HT1080 (cell line): ENCODE data around the gene MYO6. TPM values are rescaled to one million over a fixed set of nuclear protein-coding genes. Genes with fewer than 3 reads are reported as not detected.
A peak's percentile ranks its signal among the peaks of the same experiment; 100 is the strongest.

Experiments used
- DNase-seq: peaks from one replicate; pipeline ENCODE4 v3.0.0-alpha.2; 2015; ENCODE audit warnings: low read depth
- total RNA-seq: library from RNA; depleted of rRNA; stranded (reverse); fragments of >200 nt; shearing (Covaris generic); gene quantifications from 2 replicates; pipeline ENCODE4 v1.2.3, GENCODE V29; 2014

Gene MYO6
- total RNA-seq, 1 experiment from 2014 or later, result 6.4 TPM

DNA sequence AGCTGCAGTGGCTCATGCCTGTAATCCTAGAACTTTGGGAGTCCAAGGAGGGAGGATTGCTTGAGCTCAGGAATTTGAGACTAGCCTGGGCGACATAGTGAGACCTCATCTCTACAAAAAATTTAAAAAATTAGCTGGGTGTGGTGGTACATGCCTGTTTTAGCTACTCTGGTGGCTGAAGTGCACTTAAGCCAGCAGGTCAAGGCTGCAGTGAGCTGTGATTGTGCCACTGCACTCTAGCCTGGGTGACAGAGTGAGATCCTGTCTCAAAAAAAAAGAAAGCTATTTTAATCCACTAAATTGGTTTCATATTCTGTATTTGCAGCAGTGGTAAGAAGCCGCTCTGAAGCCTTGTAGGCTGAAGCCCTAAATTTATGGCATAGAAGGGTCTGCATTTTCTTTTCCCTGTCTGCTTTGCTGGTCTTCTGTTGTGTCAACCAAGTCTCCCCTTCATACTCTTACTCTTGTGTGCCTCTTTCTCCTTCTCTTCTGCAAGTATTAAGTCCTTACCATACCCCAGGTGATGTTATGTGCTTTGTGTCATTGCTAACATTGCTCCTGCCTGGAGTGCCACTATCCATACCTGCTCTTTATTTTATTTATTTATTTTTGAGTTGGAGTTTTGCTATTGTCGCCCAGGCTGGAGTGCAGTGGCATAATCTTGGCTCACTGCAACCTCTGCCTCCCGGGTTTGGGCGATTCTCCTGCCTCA, 70.9 kb downstream of the MYO6 start:
- no peak for DNase-seq

DNA sequence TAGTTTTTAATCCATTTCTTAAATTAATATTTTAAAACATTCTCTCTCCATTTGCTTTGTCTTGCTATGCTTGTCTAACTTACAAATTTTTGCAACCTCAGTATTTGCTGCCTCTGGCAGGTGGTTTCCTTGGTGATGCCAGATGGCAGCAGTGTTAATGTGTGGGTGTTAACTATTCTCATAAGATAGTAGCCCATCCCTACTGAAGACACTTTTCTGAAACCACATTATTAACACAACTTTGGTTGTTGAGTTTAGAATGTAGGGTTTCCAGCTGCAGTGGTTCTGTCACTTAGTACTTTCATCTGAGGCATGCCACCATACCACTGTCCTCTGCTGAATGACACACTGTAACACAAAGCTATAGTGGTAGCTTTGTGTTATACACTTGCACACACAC, 75.1 kb downstream of the MYO6 start:
- DNase-seq, result no peak

DNA sequence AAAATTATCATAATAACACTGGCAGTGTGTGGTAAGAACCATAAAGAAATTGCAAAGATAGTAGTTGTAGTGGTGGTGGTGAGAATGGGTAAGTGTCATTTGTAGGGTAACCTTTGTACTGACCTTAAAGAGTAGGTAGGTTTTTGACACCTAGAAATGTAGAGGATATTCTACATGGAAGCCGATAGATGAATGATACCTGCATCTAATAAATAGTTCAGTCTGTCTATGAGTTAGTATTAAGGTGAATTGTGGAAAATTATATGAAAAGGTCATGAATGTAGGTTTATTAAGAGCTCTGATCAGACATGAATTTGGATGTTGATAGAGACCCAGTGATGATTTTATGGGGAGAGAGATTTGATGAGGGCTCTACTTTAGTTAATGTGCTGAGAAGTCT, 78.1 kb downstream of the MYO6 start:
- no peak for DNase-seq

DNA sequence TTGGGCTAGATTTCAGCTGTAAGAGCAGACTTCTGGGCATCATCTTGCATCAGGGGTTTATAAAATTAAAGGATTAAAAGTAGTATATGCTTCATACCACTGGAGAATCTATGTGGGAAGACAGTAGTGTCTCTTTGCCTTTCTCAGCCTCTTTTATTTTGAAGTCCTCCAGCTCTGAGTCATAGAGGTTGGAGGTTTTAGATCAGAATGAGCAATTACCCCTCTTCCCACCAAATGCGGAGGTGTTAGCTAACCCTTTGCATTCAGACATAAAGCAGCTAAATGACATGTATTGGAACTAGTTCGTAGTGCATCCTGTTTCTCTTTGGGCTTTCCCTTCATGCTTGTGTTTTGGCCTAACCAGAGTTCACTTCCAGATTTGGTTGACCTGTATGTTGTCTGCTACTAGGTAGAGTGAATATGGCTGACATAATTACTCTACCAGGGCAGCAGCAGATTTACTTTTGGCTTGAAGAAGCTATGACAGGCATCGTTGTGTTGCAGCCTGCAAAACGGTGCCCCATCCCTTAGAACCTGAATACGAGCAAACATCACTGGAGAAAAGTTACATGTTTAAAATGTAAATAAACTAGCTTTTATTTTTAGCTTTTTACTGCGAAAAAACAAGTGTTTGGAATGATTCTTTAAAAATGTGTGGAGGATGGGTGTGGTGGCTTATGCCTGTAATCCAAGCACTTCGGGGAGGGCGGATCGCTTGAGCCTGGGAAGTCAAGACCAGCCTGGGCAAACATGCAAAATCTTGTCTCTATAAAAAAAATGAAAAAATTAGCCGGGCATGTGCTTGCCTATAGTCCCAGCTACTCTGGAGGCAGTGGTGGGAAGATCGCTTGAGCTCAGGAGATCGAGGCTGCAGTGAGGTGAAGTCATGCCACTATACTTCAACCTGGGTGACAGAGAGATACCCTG, 82.2 kb downstream of the MYO6 start:
- peak; percentile 93 for DNase-seq

DNA sequence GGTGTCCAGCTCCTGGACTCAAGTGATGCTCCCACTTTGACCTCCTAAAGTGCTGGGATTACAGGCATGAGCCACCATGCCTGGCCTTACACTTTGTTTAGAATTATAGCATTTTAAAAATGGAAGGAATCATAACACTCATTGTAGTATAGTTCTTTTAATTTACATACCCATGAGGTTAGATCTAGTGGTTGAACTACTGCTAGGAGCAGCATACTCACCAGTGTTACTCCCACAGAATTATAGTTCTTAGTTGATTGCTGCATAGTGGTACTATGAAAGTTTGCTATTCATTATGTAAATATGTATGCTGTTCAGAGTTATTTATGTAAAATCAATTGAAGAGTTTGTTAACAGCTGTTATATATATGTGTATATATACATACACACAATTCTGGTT, 85.4 kb downstream of the MYO6 start:
- no peak for DNase-seq

DNA sequence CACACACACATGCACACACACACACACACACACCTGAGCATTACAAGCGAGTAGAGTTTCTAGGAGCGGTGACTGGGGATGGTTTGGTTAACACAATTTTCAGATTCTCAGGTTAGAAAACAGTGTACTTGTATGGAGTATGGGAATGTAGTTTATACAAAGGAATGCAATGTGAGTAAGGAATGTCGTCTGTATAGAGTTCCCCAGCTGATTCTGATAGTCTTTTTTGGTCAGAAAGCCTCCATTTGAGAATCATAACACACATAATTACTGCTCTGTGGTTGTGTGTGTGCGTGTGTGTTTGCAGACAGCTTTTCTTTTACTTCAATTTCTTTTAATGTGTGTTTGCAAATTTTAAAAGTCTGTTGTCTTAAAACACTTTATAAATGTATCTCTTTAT, 93.2 kb downstream of the MYO6 start:
- no peak for DNase-seq

DNA sequence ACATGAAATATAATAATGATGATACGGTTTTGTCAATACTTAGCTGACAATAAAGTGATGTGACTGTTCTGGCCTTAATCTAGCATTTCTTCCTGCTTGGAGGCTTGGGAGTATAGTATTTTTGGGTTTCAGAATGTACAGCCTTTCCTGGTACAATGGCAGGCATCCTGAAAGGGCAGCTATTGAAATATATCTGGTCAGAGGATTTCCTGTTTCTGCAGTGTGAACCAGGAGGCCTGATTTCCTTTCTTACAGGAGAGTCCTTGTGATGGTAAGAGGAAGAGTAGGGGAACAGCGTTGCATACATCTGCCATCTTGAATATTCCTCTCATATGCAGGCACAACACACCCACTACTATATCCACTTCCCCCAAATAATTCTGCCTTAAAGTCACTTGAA, 93.7 kb downstream of the MYO6 start:
- no peak for DNase-seq

DNA sequence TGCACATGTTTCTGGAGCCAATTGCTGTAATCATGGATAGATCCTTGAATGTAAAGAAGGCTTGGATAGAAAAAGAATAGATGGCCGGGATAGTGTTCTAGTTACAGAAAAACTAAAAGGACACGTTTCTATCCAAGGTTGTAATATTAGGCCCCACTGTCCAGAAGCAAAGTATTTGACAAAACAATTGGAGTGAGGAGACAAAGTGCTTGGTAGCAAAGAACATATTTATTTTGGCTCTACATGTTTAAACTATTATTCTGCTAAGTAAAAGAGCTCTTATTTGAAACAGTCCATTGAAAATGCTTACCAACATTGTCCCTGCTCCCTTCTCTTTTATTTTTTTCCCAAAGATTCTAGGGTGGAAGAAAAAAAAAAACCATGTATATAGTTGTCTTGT, 94.4 kb downstream of the MYO6 start:
- no peak for DNase-seq

DNA sequence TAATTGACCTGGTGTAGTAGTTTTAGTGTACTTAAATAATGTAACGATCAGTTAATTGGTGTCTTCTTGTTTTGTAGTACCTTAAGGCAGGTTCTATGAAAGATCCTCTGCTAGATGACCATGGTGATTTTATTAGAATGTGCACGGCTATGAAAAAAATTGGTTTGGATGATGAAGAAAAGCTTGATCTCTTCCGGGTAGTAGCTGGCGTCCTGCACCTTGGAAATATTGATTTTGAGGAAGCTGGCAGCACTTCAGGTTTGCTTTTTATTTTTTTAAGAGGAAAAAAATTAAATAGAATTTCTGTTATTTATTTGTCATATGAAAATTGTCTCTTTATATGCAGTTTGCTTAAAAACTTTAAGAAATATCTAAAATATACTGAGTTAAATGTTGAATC, 99.2 kb downstream of the MYO6 start:
- DNase-seq, result no peak

DNA sequence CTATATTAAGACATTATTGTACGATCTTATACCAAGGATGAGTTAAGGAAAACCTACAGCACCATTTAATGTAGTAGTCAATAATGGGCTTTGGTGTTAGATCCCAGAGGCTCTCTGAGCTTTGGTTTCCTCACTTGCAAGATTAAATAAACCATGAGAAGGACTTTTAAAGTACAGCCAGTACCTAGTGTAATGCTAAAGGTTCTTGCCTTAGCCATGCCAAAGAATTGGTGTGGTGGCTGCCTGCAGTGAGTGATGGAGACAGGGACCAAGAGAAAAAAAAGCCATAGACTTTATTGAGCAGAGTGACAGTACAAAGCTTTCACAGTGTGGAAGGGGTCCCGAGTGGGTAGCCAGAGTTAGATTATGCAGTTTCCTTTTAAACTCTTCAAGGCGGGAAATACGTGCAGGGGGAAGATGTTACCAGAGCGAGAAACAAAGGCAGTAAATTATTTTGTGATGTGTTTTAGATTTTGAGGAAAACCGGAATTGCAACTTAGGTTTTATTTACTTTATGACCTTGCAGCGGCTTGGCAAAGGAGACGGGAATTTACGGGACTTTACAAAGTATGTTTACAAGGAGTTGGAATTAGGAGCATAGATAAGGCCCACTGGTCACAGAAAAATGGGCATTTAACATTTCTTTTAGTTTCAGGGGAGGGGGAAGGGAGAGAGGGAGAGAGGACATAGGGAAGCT, 100.4 kb downstream of the MYO6 start:
- DNase-seq, result no peak

DNA sequence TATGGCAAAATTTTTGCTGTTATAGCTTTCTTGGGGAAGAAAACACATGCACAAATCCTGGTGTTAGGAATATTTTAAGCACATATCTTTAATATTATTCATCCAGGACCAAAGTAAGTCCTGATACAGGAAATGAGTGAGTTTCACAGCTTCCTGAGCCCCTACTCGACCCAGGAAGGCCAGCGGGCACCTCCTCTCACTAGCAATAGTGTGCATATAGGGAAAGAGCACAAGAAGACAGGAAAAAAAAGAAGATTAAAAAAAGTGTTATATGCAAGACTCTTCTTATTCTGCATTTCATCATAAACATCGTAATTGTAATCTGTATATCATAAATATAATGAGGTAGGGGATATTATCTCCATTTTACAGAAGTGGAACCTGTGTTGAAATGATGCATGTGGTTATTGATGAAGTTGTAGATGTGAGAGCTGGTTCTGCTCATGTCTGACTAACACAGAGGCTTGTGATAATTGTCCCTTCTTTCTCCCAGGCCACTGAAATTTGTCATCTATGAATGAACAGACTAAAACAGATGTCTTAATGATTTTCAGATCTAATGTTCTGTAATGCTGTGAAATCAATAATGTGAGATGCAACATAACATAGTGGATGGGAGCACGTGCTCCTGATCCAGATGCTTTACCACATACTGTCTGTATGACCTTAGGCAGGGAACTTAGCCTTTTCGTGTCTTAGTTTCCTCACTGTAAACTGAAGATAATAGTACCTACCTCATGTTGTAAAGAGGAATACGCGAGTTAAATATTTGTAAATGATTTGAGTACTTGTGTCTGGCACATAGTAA, 101.2 kb downstream of the MYO6 start:
- peak; percentile 76 for DNase-seq

DNA sequence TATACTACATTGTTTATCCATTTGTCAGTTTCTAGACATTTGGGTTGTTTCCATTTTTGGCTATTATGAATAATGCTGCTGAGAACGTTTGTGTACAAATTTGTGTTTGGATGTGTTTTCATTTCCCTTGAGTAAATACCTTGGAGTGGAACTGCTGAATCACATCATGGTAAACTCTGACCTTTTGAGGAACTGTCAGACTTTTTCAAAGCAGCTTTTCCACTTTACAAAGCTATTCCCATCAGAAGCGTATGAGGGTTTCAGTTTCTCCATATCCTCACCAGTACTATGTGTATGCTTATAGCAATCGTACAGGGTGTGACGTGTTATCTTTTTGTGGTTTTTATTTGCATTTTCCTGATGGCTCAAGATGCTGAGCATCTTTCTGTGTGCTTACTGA, 103.7 kb downstream of the MYO6 start:
- no peak for DNase-seq

DNA sequence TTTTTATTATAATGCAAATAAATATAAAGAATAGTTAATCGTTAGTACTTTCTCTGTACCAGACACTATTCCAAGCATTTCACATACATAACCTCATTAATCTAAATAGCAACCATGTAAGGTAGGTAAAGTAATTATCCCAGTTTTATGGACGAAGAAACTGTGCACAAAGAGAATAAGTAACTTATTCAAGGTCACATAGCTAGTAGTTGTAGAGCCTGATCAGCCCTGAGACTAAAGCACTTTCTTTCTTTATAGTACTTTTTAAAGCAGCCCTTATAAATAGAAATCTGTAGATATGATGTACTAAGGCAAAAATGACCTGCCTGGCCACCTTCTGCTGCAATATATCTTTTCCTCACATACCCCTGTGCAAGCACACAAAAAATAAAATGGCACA, 104.8 kb downstream of the MYO6 start:
- no peak for DNase-seq

DNA sequence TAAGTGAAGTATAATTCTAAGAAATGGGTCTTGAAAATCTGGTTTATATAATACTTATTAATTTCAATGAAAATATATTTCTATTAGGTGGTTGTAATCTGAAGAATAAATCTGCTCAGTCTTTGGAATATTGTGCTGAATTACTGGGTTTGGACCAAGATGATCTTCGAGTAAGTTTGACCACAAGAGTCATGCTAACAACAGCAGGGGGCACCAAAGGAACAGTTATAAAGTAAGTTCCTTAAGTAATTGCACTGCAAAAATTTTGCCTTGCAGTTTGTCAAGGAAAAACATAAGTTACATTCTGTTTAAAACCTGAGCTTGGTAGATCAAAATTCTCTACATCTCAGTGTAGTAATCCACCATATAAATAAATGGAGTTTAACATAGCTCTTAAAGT, 106.0 kb downstream of the MYO6 start:
- DNase-seq, result peak; percentile 21

DNA sequence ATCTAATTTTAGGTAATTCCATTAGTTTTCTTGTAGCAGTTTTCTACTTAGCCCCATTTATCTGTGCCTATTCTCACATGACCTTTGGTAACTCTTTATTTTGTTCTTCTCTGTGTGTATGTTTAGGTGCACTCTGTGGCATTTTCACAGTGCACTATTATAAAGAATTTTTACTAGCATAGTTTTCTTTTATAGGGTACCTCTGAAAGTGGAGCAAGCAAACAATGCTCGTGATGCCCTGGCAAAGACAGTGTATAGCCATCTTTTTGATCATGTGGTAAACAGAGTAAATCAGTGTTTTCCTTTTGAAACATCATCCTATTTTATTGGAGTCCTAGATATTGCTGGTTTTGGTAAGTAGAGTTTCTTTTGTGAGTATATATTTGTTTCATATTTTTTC, 107.9 kb downstream of the MYO6 start:
- DNase-seq, result no peak

DNA sequence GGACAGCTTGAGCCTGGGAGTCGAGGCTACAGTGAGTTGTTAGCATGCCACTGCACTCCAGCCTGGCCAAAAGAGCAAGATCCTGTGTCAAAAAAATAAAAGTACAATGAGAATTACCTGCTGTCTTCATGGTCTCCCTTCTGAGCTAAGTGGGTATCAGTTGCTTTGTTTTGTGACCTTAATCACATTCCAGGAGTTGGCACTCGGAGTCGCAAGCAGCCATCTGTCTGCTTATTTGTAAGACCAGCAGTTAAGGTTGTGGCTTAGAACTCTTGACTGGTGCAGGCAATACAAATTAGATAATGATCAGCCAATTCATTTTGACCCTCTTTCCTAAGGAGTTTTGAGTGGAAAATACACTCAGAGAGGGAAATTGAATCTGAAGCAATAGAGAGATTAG, 114.0 kb downstream of the MYO6 start:
- DNase-seq, result no peak

DNA sequence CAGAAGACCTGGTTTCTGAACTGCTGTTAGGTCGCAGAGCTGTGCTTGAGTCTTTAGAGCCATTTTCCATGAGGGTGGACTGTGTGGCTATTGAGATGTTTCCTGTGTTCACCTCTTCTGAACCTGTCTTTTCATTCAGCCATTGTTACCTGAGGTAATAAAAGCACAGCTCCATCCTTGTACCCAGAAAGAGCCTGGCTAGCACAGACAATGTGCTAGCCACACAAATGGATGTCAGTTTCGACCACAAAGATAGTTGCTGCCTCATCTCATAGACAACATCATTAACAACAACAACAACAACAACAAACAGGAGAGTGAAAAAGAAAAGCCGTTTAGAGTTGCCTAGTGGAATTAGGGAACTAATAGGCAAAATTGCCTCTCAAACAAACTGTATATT, 114.7 kb downstream of the MYO6 start:
- DNase-seq, result no peak

DNA sequence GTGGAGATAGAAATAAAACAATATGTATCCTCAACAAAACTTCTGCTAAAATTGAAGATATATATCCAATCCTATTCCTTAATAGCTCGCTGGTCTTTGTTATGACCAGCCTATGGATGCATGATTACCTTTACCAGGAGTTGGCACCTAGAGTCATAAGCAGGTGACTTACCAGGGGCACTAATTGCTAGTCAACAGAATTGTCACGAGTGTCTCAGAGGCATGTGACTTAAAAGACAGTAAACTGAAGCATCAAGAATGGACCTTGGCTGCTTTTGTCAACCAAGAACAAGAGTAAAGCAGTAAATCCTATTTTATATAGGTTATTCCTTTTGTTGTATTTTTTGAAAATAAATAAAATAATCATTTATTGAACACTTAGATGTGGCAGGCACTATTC, 115.4 kb downstream of the MYO6 start:
- no peak for DNase-seq

DNA sequence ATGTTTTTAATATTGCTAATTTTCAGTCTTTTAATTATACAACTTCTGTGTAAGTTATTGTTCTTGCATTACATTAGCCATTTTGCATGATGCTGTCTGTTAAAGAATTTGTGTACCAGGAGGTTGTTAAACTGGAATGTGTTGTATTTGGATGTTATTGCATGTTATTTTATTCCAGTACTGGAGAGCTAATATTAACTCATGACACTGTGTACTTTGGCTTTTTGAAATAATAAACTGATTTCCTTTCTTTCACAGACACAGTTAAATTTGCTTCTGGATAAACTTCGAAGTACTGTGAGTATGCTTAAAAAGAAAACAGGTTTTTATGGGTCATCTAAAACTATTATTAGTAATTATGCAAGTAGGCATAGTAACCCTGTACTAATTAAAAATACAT, 121.3 kb downstream of the MYO6 start:
- DNase-seq, result no peak

DNA sequence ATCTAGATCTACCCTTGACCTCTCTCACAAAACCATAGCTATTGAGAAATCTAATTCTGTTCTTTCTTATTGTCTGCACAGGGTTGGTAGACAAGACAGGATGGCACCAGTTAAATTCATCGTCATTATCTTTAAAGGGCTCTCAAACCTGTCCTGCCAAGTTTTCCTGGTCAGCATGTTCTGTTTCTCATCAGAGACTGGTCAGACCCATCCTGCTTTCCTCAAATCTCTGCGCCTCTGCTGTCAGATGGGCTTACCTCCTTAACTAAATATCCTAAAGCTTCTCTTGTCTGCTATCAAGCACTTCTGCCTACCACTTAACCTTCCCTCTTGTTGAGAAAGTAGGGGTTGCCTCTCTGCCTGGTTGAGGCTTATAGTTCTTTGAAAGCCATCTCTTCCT, 125.2 kb downstream of the MYO6 start:
- DNase-seq, result no peak

DNA sequence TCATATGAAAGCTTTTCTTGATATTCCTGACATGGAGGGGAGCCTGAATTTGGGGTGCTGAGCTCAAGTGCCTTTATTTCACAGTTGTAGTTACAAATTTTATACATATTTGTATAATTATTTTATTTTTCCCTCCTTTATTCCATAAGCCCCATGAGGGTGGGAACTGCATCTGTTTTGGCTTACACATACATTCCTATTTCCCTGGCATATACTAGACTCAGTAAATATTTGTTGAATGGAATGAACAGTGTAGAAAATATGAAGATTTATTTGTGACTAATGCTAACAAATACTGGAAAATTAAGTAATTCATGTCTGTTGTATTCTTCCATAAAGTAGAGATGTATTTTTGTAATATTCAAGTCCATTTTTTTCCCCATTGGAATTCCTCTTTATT, 127.1 kb downstream of the MYO6 start:
- no peak for DNase-seq
